ENCODE measurements around the gene USP30. TPM values are rescaled to one million over a fixed set of nuclear protein-coding genes. Genes with fewer than 3 reads are reported as not detected.

USP30 gene
- total and polyA plus RNA-seq, 12 donors = 9.3 to 36.1 (median 23.8) TPM

DNA sequence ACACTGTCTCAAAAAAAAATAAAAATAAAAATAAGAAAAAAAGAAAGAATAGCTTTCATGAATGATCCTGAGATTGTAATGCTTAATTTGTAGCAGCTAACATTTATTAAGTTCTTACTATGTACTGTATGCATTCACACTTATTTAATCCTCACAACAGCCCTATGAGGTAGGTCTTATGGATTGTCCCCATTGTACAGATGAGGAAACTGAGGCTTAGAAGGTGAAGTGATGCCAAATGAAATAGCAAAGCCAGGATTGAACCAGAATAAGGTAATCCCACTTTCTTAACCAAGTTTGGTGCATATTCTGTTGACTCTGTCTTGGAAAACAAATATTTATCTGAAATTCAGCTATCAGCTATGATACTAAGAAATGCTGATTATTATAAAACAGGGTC, 2.1 kb downstream of the USP30 start:
- H3K27ac ChIP-seq = peak overlapping the region in 3 of 5 donors; percentile 62 to 92 (median 80)
- H3K4me1 ChIP-seq (replicated peaks in 1 of 2) = peaks cover 13 to 21% of the 10 kb centered on the region in 2 donors
- intact Hi-C loops (cut with DNase I) = no loop called here
- TF ChIP-seq, protein P1, sequence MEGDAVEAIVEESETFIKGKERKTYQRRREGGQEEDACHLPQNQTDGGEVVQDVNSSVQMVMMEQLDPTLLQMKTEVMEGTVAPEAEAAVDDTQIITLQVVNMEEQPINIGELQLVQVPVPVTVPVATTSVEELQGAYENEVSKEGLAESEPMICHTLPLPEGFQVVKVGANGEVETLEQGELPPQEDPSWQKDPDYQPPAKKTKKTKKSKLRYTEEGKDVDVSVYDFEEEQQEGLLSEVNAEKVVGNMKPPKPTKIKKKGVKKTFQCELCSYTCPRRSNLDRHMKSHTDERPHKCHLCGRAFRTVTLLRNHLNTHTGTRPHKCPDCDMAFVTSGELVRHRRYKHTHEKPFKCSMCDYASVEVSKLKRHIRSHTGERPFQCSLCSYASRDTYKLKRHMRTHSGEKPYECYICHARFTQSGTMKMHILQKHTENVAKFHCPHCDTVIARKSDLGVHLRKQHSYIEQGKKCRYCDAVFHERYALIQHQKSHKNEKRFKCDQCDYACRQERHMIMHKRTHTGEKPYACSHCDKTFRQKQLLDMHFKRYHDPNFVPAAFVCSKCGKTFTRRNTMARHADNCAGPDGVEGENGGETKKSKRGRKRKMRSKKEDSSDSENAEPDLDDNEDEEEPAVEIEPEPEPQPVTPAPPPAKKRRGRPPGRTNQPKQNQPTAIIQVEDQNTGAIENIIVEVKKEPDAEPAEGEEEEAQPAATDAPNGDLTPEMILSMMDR (IDR thresholded peaks at IDR 0.05) = no peak
- TF ChIP-seq POLR2A (IDR thresholded peaks at IDR 0.05) = no peak
- H3K9me3 ChIP-seq (replicated peaks in 1 of 3) = no peaks in the 10 kb centered on the region
- peaks cover 0 to 16% of the 10 kb centered on the region in 2 donors for H3K36me3 ChIP-seq (replicated peaks in 1 of 2)
- DNase-seq = no peak
- no peak overlapping the region for H3K4me3 ChIP-seq
- H3K27me3 ChIP-seq = no peaks in the 10 kb centered on the region

DNA sequence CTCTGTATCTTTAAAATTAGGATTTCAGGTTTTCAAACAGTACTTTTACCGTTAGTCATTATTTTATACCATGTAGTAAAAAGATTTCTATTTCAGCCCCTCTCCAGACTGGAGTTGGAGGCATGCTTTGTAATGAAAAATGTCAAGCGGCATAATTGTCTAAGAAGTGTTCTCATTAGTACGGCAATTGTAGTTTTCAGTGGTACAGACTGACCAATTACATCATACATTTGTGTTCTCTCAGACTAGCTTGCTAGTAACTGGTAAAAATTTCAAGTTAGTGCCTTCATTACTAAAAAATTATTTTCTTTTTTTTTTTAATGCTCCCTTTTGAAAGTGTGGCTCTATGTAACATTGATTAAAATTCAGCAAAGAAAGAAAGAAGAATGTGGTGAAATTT, 4.5 kb downstream of the USP30 start:
- H3K4me1 ChIP-seq (replicated peaks in 1 of 2) = peaks cover 13 to 18% of the 10 kb centered on the region in 2 donors
- H3K9me3 ChIP-seq (replicated peaks in 1 of 3) = no peaks in the 10 kb centered on the region
- TF ChIP-seq, protein P1 (IDR thresholded peaks at IDR 0.05) = no peak
- TF ChIP-seq POLR2A (IDR thresholded peaks at IDR 0.05) = no peak
- no peaks in the 10 kb centered on the region for H3K27me3 ChIP-seq
- intact Hi-C loops (cut with DNase I) = no loop called here
- H3K27ac ChIP-seq = no peak overlapping the region
- WGBS, 4 donors = 84 to 88% (median 86%) methylated on average over 3 of the region's 3 CpGs
- no peak overlapping the region for H3K4me3 ChIP-seq
- DNase-seq = no peak
- H3K36me3 ChIP-seq (replicated peaks in 1 of 2) = peaks cover 0 to 25% of the 10 kb centered on the region in 2 donors

DNA sequence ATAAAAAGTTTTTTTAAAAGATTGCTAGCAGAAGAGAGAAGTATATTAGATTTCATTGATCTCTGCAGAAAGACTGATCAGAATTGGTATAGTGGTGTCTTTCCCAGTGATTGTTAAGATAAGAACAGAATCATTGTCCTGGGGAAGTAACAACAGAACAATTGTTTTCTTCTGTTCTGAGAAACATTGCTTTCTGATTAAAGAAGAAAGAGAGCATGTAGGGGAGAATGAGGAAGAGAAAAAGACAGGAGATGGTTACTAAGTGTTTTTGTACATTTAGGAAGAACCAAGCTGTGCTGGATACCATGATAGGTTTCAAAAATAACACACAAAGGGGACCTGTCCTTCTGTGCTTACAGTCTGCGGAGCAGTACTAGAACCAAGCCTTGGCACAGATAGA, 5.0 kb downstream of the USP30 start:
- peaks cover 13 to 15% of the 10 kb centered on the region in 2 donors for H3K4me1 ChIP-seq (replicated peaks in 1 of 2)
- no peak overlapping the region for H3K27ac ChIP-seq
- no peaks in the 10 kb centered on the region for H3K9me3 ChIP-seq (replicated peaks in 1 of 3)
- H3K27me3 ChIP-seq = no peaks in the 10 kb centered on the region
- WGBS, 4 donors = 87 to 100% (median 95%) methylated on average over 1 of the region's 1 CpG
- intact Hi-C loops (cut with DNase I) = no loop called here
- peaks cover 0 to 25% of the 10 kb centered on the region in 2 donors for H3K36me3 ChIP-seq (replicated peaks in 1 of 2)
- TF ChIP-seq POLR2A (IDR thresholded peaks at IDR 0.05) = no peak
- TF ChIP-seq, protein P1 (IDR thresholded peaks at IDR 0.05) = no peak
- H3K4me3 ChIP-seq = no peak overlapping the region
- no peak for DNase-seq

DNA sequence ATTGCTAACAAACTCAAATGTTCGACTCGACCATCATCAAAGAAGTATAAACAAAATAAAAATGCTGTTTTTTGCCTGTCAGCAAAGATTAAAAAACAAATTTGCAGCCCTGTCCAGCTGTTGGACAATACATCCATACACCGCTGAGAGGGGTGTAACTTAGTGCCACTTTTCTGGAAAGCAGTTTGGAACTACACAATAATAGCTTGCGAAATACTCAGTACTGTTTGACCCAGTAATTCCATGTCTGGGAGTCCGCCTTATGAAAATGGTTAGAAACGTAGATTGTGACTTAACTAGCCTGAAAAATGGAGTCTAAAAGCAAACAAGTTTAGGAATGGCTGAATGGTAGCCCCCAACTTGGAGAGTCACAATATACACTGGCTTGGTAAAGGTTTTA, 6.4 kb downstream of the USP30 start:
- no peak overlapping the region for H3K4me3 ChIP-seq
- H3K27ac ChIP-seq = no peak overlapping the region
- intact Hi-C loops (cut with DNase I) = no loop called here
- H3K27me3 ChIP-seq = no peaks in the 10 kb centered on the region
- TF ChIP-seq, protein P1 (IDR thresholded peaks at IDR 0.05) = no peak
- TF ChIP-seq POLR2A (IDR thresholded peaks at IDR 0.05) = no peak
- peaks cover 0 to 25% of the 10 kb centered on the region in 2 donors for H3K36me3 ChIP-seq (replicated peaks in 1 of 2)
- 91 to 93% (median 93%) methylated on average over 6 of the region's 6 CpGs for WGBS, 4 donors
- DNase-seq = no peak
- no peaks in the 10 kb centered on the region for H3K9me3 ChIP-seq (replicated peaks in 1 of 3)
- H3K4me1 ChIP-seq (replicated peaks in 1 of 2) = peaks cover 6 to 9% of the 10 kb centered on the region in 2 donors

Data from adrenal gland (tissue), 12 donors.